Chondrocyte (in vitro differentiated cells): Measurements from ENCODE around the gene ERCC6L. TPM values are rescaled to one million over a fixed set of nuclear protein-coding genes. Genes with fewer than 3 reads are reported as not detected.

Source experiments
- DNase-seq: peaks from one replicate; pipeline ENCODE4 v3.0.0; 2021; ENCODE audit warnings: mixed read lengths, low spot score
- H3K27ac Mint-ChIP-seq: one replicate; pipeline ENCODE4 v1.8.0; 2021; ENCODE audit warnings: mild to moderate bottlenecking, moderate library complexity, mixed read lengths; ENCODE audit not compliant: unreplicated experiment
- H3K27me3 Mint-ChIP-seq: 2 replicates; pipeline ENCODE4 v1.8.0; 2021; ENCODE audit warnings: low read depth, mixed read lengths
- H3K36me3 Mint-ChIP-seq: 2 replicates; pipeline ENCODE4 v1.8.0; 2021; ENCODE audit warnings: low read depth, mixed read lengths
- H3K4me1 Mint-ChIP-seq: 2 replicates; pipeline ENCODE4 v1.8.0; 2021; ENCODE audit warnings: low read depth, mild to moderate bottlenecking, mixed read lengths
- H3K4me3 Mint-ChIP-seq: one replicate; pipeline ENCODE4 v1.8.0; 2021; ENCODE audit warnings: mild to moderate bottlenecking, moderate library complexity, mixed read lengths; ENCODE audit not compliant: unreplicated experiment
- H3K9me3 Mint-ChIP-seq: 2 replicates; pipeline ENCODE4 v1.8.0; 2021; ENCODE audit warnings: low read depth, mixed read lengths
- CTCF ChIP-seq: fragments of 200-600 bp; sonication (generic); IDR thresholded peaks from 2 replicates; pipeline ENCODE4 v1.5.0; 2021; ENCODE audit warnings: antibody characterized with exemption, mild to moderate bottlenecking, moderate library complexity
- total RNA-seq: library from RNA; stranded (reverse); gene quantifications from 3 replicates; pipeline ENCODE4 v1.2.1, GENCODE V29; 2021

Gene ERCC6L
- total RNA-seq, 1 donor from 2014 or later: 0.87 TPM

- Mint-ChIP-seq H3K27me3 (peaks cover 3% of the 10 kb centered on the region), H3K4me3 (no peak overlapping the region), H3K36me3 (no peaks in the 10 kb centered on the region), H3K27ac (no peak overlapping the region), H3K9me3 (no peaks in the 10 kb centered on the region), H3K4me1 (no peaks in the 10 kb centered on the region)
- TF ChIP-seq CTCF: no peak
- DNase-seq: no peak
Measured at GRCh38 chrX:72169008-72169728, 69.7 kb downstream of the ERCC6L start.

- Mint-ChIP-seq H3K36me3 (no peaks in the 10 kb centered on the region), H3K9me3 (no peaks in the 10 kb centered on the region), H3K27ac (no peak overlapping the region), H3K27me3 (peaks cover 2% of the 10 kb centered on the region), H3K4me3 (no peak overlapping the region), H3K4me1 (no peaks in the 10 kb centered on the region)
- no peak for DNase-seq
- TF ChIP-seq CTCF: no peak
Measured at GRCh38 chrX:72165551-72165950, 73.3 kb downstream of the ERCC6L start.

- no peak overlapping the region for H3K4me3 Mint-ChIP-seq
- no peak overlapping the region for H3K27ac Mint-ChIP-seq
Measured at GRCh38 chrX:72159769-72160168, 79.1 kb downstream of the ERCC6L start.

GRCh38 chrX:72158773-72159172, 80.1 kb downstream of the ERCC6L start:
- no peaks in the 10 kb centered on the region for H3K36me3 Mint-ChIP-seq
- no peak overlapping the region for H3K27ac Mint-ChIP-seq
- no peaks in the 10 kb centered on the region for H3K4me1 Mint-ChIP-seq
- H3K9me3 Mint-ChIP-seq: peaks cover 8% of the 10 kb centered on the region
- no peak for DNase-seq
- no peaks in the 10 kb centered on the region for H3K27me3 Mint-ChIP-seq
- TF ChIP-seq CTCF: no peak
- no peak overlapping the region for H3K4me3 Mint-ChIP-seq

More at GRCh38 chrX:72159769-72160168, 79.1 kb downstream of the ERCC6L start:
- TF ChIP-seq CTCF: no peak
- H3K9me3 Mint-ChIP-seq: peaks cover 8% of the 10 kb centered on the region
- no peaks in the 10 kb centered on the region for H3K36me3 Mint-ChIP-seq
- DNase-seq: no peak
- H3K27me3 Mint-ChIP-seq: no peaks in the 10 kb centered on the region
- no peaks in the 10 kb centered on the region for H3K4me1 Mint-ChIP-seq

Other genes starting within 250 kb of the ERCC6L start
- gene RTL5, start 107.1 kb downstream of the ERCC6L start, total RNA-seq: 8.5 to 14.4 TPM (median 14.1 TPM) in 3 replicates
- 8.7 to 13.4 TPM (median 9.5 TPM) in 3 replicates for gene PIN4, start 57.3 kb downstream of the ERCC6L start, total RNA-seq
- 988 to 1,163 TPM (median 1,016 TPM) in 3 replicates for gene RPS4X, start 38.2 kb upstream of the ERCC6L start, total RNA-seq
- gene CITED1, start 66.9 kb upstream of the ERCC6L start, total RNA-seq: 0.68 to 0.77 TPM (median 0.77 TPM) in 3 replicates